Activated naive CD4-positive, alpha-beta T cell treated with anti-CD3 and anti-CD28 coated beads for 36 hours (primary cell): ENCODE results near the gene SHQ1. TPM values are rescaled to one million over a fixed set of nuclear protein-coding genes. Genes with fewer than 3 reads are reported as not detected.
"Not testable (repeated sequence)": the region's sequence is repeated elsewhere in the genome, so short reads cannot be mapped to it uniquely, and the experiment has no call there.

Source experiments
- CTCF ChIA-PET: fragments of 350-600 bp; sonication (Branson Sonifier 250); formaldehyde crosslinking; loops from one replicate; lab custom pipeline; 2021; ENCODE audit warnings: antibody characterized with exemption; lab: Charles Lee
- DNase-seq: peaks from one replicate; pipeline ENCODE4 v3.0.0-alpha.2; 2020
- H3K27ac Mint-ChIP-seq: one replicate; pipeline ENCODE4 v1.8.0; 2021; ENCODE audit warnings: mild to moderate bottlenecking, mixed read lengths
- H3K27me3 Mint-ChIP-seq: one replicate; pipeline ENCODE4 v1.8.0; 2021; ENCODE audit warnings: low read depth, mixed read lengths
- H3K36me3 Mint-ChIP-seq: one replicate; pipeline ENCODE4 v1.8.0; 2021; ENCODE audit warnings: low read depth, mixed read lengths
- H3K4me1 Mint-ChIP-seq: one replicate; pipeline ENCODE4 v1.8.0; 2021; ENCODE audit warnings: low read depth, mixed read lengths
- H3K4me3 Mint-ChIP-seq: one replicate; pipeline ENCODE4 v1.8.0; 2021; ENCODE audit warnings: mild to moderate bottlenecking, moderate library complexity, mixed read lengths
- H3K9me3 Mint-ChIP-seq: one replicate; pipeline ENCODE4 v1.8.0; 2021; ENCODE audit warnings: mixed read lengths
- intact Hi-C: fragments of 100-400 bp; cut with micrococcal nuclease; formaldehyde crosslinking; loops from one replicate; pipeline ENCODE4 v1.15.1; 2023
- total RNA-seq, 2 experiments: library from RNA; stranded (reverse); gene quantifications; one replicate each; pipeline ENCODE4 v1.2.3, GENCODE V29; 2021

Gene SHQ1
- total RNA-seq, 2 experiments from 2014 or later: 19.9 to 20.5 TPM

- Mint-ChIP-seq H3K27me3 (no peaks in the 10 kb centered on the region), H3K27ac (no peak overlapping the region), H3K4me3 (no peak overlapping the region), H3K4me1 (peaks cover 21% of the 10 kb centered on the region), H3K36me3 (peaks cover 34% of the 10 kb centered on the region), H3K9me3 (no peaks in the 10 kb centered on the region)
- intact Hi-C loops: no loop called here
- DNase-seq: no peak
- CTCF ChIA-PET: interaction anchor here (1.4 kb wide), 2 partner anchors 9 to 60 kb away, joined by 3 to 4 read pairs; no protein-coding TSS in a partner anchor
These were observed 57.1 kb downstream of the SHQ1 start for GRCh38 chr3:72791161-72791560.

- peaks cover 26% of the 10 kb centered on the region for H3K36me3 Mint-ChIP-seq
- CTCF ChIA-PET: no interaction called here
- H3K27me3 Mint-ChIP-seq: no peaks in the 10 kb centered on the region
- no peak for DNase-seq
- H3K4me1 Mint-ChIP-seq: peaks cover 21% of the 10 kb centered on the region
- intact Hi-C loops: no loop called here
- H3K9me3 Mint-ChIP-seq: no peaks in the 10 kb centered on the region
- H3K4me3 Mint-ChIP-seq: no peak overlapping the region
- no peak overlapping the region for H3K27ac Mint-ChIP-seq
These were observed 58.5 kb downstream of the SHQ1 start for GRCh38 chr3:72789786-72790185.

GRCh38 chr3:72788232-72788631 lies 60.0 kb downstream of the SHQ1 start:
- H3K27me3 Mint-ChIP-seq, intact Hi-C loops, H3K4me3 Mint-ChIP-seq, H3K27ac Mint-ChIP-seq, H3K9me3 Mint-ChIP-seq, DNase-seq, CTCF ChIA-PET: not testable (repeated sequence)
- Mint-ChIP-seq H3K4me1 (peaks cover 15% of the 10 kb centered on the region), H3K36me3 (peaks cover 25% of the 10 kb centered on the region)

- CTCF ChIA-PET: no interaction called here
- H3K27ac Mint-ChIP-seq: no peak overlapping the region
- DNase-seq: no peak
- no peaks in the 10 kb centered on the region for H3K27me3 Mint-ChIP-seq
- H3K36me3 Mint-ChIP-seq: peaks cover 21% of the 10 kb centered on the region
- intact Hi-C loops: no loop called here
- no peaks in the 10 kb centered on the region for H3K9me3 Mint-ChIP-seq
- no peak overlapping the region for H3K4me3 Mint-ChIP-seq
- H3K4me1 Mint-ChIP-seq: peaks cover 11% of the 10 kb centered on the region
These were observed 61.6 kb downstream of the SHQ1 start for GRCh38 chr3:72786668-72787067.

- H3K9me3 Mint-ChIP-seq: no peaks in the 10 kb centered on the region
- no peaks in the 10 kb centered on the region for H3K27me3 Mint-ChIP-seq
- intact Hi-C loops: no loop called here
- no peaks in the 10 kb centered on the region for H3K4me1 Mint-ChIP-seq
- CTCF ChIA-PET: no interaction called here
- H3K27ac Mint-ChIP-seq: no peak overlapping the region
- H3K36me3 Mint-ChIP-seq: peaks cover 12% of the 10 kb centered on the region
- DNase-seq: no peak
- no peak overlapping the region for H3K4me3 Mint-ChIP-seq
These were observed 64.0 kb downstream of the SHQ1 start for GRCh38 chr3:72784226-72784625.

GRCh38 chr3:72782521-72782920 lies 65.7 kb downstream of the SHQ1 start:
- DNase-seq: no peak
- Mint-ChIP-seq H3K27me3 (no peaks in the 10 kb centered on the region), H3K27ac (no peak overlapping the region), H3K9me3 (no peaks in the 10 kb centered on the region), H3K4me1 (no peaks in the 10 kb centered on the region), H3K4me3 (no peak overlapping the region), H3K36me3 (peaks cover 16% of the 10 kb centered on the region)
- intact Hi-C loops: no loop called here
- CTCF ChIA-PET: interaction anchor here (0.8 to 1.4 kb wide), 4 partner anchors 9 to 117 kb away, joined by 3 to 4 read pairs (median 4); no protein-coding TSS in a partner anchor

GRCh38 chr3:72769758-72770540 lies 78.3 kb downstream of the SHQ1 start:
- H3K36me3 Mint-ChIP-seq: peaks cover 16% of the 10 kb centered on the region
- CTCF ChIA-PET: interaction anchor here (1.2 kb wide), 1 partner anchor 895 kb away, joined by 3 read pairs; no protein-coding TSS in a partner anchor
- H3K9me3 Mint-ChIP-seq: no peaks in the 10 kb centered on the region
- H3K4me3 Mint-ChIP-seq: no peak overlapping the region
- peaks cover 4% of the 10 kb centered on the region for H3K4me1 Mint-ChIP-seq
- no peak overlapping the region for H3K27ac Mint-ChIP-seq
- intact Hi-C loops: no loop called here
- DNase-seq: no peak
- H3K27me3 Mint-ChIP-seq: no peaks in the 10 kb centered on the region

GRCh38 chr3:72768936-72769335 lies 79.3 kb downstream of the SHQ1 start:
- H3K4me3 Mint-ChIP-seq: no peak overlapping the region
- no peak for DNase-seq
- intact Hi-C loops: no loop called here
- H3K4me1 Mint-ChIP-seq: peaks cover 11% of the 10 kb centered on the region
- H3K27me3 Mint-ChIP-seq: no peaks in the 10 kb centered on the region
- no peaks in the 10 kb centered on the region for H3K9me3 Mint-ChIP-seq
- peaks cover 17% of the 10 kb centered on the region for H3K36me3 Mint-ChIP-seq
- no peak overlapping the region for H3K27ac Mint-ChIP-seq
- CTCF ChIA-PET: interaction anchor here (1.2 kb wide), 1 partner anchor 894 kb away, joined by 3 read pairs; no protein-coding TSS in a partner anchor

GRCh38 chr3:72768481-72768880 lies 79.8 kb downstream of the SHQ1 start:
- peaks cover 19% of the 10 kb centered on the region for H3K36me3 Mint-ChIP-seq
- H3K4me1 Mint-ChIP-seq: peaks cover 16% of the 10 kb centered on the region
- no peak for DNase-seq
- no peaks in the 10 kb centered on the region for H3K9me3 Mint-ChIP-seq
- CTCF ChIA-PET: no interaction called here
- intact Hi-C loops: no loop called here
- H3K27me3 Mint-ChIP-seq: no peaks in the 10 kb centered on the region
- H3K27ac Mint-ChIP-seq: no peak overlapping the region
- no peak overlapping the region for H3K4me3 Mint-ChIP-seq

GRCh38 chr3:72768006-72768441 lies 80.2 kb downstream of the SHQ1 start:
- CTCF ChIA-PET: no interaction called here
- Mint-ChIP-seq H3K9me3 (no peaks in the 10 kb centered on the region), H3K36me3 (peaks cover 19% of the 10 kb centered on the region), H3K27ac (no peak overlapping the region), H3K4me3 (no peak overlapping the region), H3K4me1 (peaks cover 17% of the 10 kb centered on the region), H3K27me3 (no peaks in the 10 kb centered on the region)
- no peak for DNase-seq
- intact Hi-C loops: no loop called here

GRCh38 chr3:72766866-72767265 lies 81.4 kb downstream of the SHQ1 start:
- Mint-ChIP-seq H3K27me3 (no peaks in the 10 kb centered on the region), H3K4me3 (no peak overlapping the region), H3K27ac (no peak overlapping the region), H3K9me3 (no peaks in the 10 kb centered on the region), H3K4me1 (peaks cover 20% of the 10 kb centered on the region), H3K36me3 (peaks cover 27% of the 10 kb centered on the region)
- CTCF ChIA-PET: no interaction called here
- intact Hi-C loops: no loop called here
- DNase-seq: no peak

GRCh38 chr3:72763751-72764440 lies 84.3 kb downstream of the SHQ1 start:
- no peaks in the 10 kb centered on the region for H3K27me3 Mint-ChIP-seq
- H3K4me3 Mint-ChIP-seq: no peak overlapping the region
- no peak overlapping the region for H3K27ac Mint-ChIP-seq
- H3K36me3 Mint-ChIP-seq: peaks cover 24% of the 10 kb centered on the region
- intact Hi-C loops: no loop called here
- CTCF ChIA-PET: no interaction called here
- peaks cover 41% of the 10 kb centered on the region for H3K4me1 Mint-ChIP-seq
- no peaks in the 10 kb centered on the region for H3K9me3 Mint-ChIP-seq
- no peak for DNase-seq
